Osteocyte (in vitro differentiated cells): ENCODE data around the gene DHTKD1. TPM values are rescaled to one million over a fixed set of nuclear protein-coding genes. Genes with fewer than 3 reads are reported as not detected.

Source experiments
- DNase-seq: peaks from one replicate; pipeline ENCODE4 v3.0.0; 2021; ENCODE audit warnings: mixed read lengths; ENCODE audit not compliant: unreplicated experiment; ENCODE audit errors: extremely low spot score
- H3K27ac Mint-ChIP-seq: one replicate; pipeline ENCODE4 v1.8.0; 2021; ENCODE audit warnings: mild to moderate bottlenecking, mixed read lengths; ENCODE audit not compliant: unreplicated experiment
- H3K27me3 Mint-ChIP-seq: one replicate; pipeline ENCODE4 v1.8.0; 2021; ENCODE audit warnings: mixed read lengths; ENCODE audit not compliant: unreplicated experiment
- H3K36me3 Mint-ChIP-seq: one replicate; pipeline ENCODE4 v1.8.0; 2021; ENCODE audit warnings: mixed read lengths; ENCODE audit not compliant: unreplicated experiment
- H3K4me1 Mint-ChIP-seq: one replicate; pipeline ENCODE4 v1.8.0; 2021; ENCODE audit warnings: mixed read lengths; ENCODE audit not compliant: unreplicated experiment
- H3K4me3 Mint-ChIP-seq: one replicate; pipeline ENCODE4 v1.8.0; 2021; ENCODE audit warnings: mild to moderate bottlenecking, moderate library complexity, mixed read lengths; ENCODE audit not compliant: unreplicated experiment
- H3K9me3 Mint-ChIP-seq: one replicate; pipeline ENCODE4 v1.8.0; 2021; ENCODE audit warnings: mixed read lengths; ENCODE audit not compliant: unreplicated experiment
- total RNA-seq: library from RNA; stranded (reverse); gene quantifications from 2 replicates; pipeline ENCODE4 v1.2.1, GENCODE V29; 2021
- TF ChIP-seq, protein P1 (sequence below): fragments of 200-600 bp; sonication (generic); IDR thresholded peaks from 2 replicates; pipeline ENCODE4 v1.5.0; 2021; ENCODE audit warnings: antibody characterized with exemption, mild to moderate bottlenecking, moderate library complexity

The DHTKD1 gene
- total RNA-seq, 1 donor from 2014 or later: 18.9 TPM

GRCh38 chr10:12042409-12042796 is 26.4 kb upstream of the DHTKD1 start:
- peaks cover 28% of the 10 kb centered on the region for H3K4me1 Mint-ChIP-seq
- peaks cover 4% of the 10 kb centered on the region for H3K9me3 Mint-ChIP-seq
- H3K27me3 Mint-ChIP-seq: peaks cover 6% of the 10 kb centered on the region
- TF ChIP-seq, protein P1, sequence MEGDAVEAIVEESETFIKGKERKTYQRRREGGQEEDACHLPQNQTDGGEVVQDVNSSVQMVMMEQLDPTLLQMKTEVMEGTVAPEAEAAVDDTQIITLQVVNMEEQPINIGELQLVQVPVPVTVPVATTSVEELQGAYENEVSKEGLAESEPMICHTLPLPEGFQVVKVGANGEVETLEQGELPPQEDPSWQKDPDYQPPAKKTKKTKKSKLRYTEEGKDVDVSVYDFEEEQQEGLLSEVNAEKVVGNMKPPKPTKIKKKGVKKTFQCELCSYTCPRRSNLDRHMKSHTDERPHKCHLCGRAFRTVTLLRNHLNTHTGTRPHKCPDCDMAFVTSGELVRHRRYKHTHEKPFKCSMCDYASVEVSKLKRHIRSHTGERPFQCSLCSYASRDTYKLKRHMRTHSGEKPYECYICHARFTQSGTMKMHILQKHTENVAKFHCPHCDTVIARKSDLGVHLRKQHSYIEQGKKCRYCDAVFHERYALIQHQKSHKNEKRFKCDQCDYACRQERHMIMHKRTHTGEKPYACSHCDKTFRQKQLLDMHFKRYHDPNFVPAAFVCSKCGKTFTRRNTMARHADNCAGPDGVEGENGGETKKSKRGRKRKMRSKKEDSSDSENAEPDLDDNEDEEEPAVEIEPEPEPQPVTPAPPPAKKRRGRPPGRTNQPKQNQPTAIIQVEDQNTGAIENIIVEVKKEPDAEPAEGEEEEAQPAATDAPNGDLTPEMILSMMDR: no peak
- H3K27ac Mint-ChIP-seq: peak overlapping the region; percentile 100
- H3K36me3 Mint-ChIP-seq: no peaks in the 10 kb centered on the region
- H3K4me3 Mint-ChIP-seq: peak overlapping the region; percentile 81
- peak; percentile 87 for DNase-seq

GRCh38 chr10:12042797-12043651 is 25.7 kb upstream of the DHTKD1 start, which contains the start of gene UPF2:
TSS of gene UPF2 (minus strand) at chr10:12042809. CDS start at chr10:12035423, 7,386 bp downstream.
- peaks cover 28% of the 10 kb centered on the region for H3K4me1 Mint-ChIP-seq
- peak within 1 kb of the TSS; percentile 81 for H3K4me3 Mint-ChIP-seq
- peaks cover 4% of the 10 kb centered on the region for H3K9me3 Mint-ChIP-seq
- H3K27ac Mint-ChIP-seq: peak within 1 kb of the TSS; percentile 100
- H3K36me3 Mint-ChIP-seq: no peaks in the 10 kb centered on the region
- peak; percentile 100 for DNase-seq
- H3K27me3 Mint-ChIP-seq: peaks cover 10% of the 10 kb centered on the region
- TF ChIP-seq, protein P1: no peak

DNA sequence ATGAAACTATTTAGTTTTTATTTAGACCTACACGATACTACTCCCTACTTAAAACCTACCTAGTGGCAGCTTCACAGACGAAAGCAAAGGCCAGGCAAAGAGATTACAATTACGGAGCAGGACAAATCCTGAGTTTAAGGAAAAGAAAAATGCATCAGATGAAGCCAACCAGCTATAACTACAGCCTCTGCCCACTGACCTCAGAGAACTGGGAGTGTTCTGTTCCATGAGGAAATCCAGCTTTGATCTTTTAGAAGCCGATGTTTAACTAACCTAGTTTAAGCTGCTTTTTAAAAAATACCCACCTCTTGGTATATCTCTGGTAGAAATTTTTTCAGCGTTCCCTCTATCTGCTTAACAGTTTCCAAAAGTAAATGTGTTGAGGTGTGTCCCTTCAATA is 23.2 kb upstream of the DHTKD1 start:
- peaks cover 4% of the 10 kb centered on the region for H3K9me3 Mint-ChIP-seq
- no peak overlapping the region for H3K27ac Mint-ChIP-seq
- no peaks in the 10 kb centered on the region for H3K36me3 Mint-ChIP-seq
- DNase-seq: no peak
- peaks cover 21% of the 10 kb centered on the region for H3K27me3 Mint-ChIP-seq
- TF ChIP-seq, protein P1: no peak
- no peak overlapping the region for H3K4me3 Mint-ChIP-seq
- H3K4me1 Mint-ChIP-seq: peaks cover 17% of the 10 kb centered on the region

DNA sequence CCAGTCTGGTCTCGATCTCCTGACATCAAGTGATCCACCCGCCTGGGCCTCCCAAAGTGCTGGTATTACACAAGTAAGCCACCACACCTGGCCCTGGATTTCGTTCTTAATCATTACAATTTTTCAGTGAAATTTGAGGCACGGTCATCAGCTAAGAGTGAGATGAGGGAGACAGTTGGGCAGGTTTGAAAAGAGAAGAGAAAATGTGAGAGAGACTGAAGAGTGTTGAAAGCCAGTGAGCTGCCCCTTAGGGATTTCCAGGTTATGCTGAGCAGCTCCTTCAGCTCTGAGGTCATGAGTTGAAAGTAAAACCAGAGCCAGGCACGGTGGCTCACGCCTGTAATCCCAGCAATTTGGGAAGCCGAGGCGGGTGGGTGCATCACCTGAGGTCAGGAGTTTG is 20.2 kb upstream of the DHTKD1 start:
- no peak overlapping the region for H3K4me3 Mint-ChIP-seq
- H3K36me3 Mint-ChIP-seq: no peaks in the 10 kb centered on the region
- peaks cover 21% of the 10 kb centered on the region for H3K27me3 Mint-ChIP-seq
- TF ChIP-seq, protein P1: no peak
- no peak for DNase-seq
- peaks cover 2% of the 10 kb centered on the region for H3K4me1 Mint-ChIP-seq
- no peaks in the 10 kb centered on the region for H3K9me3 Mint-ChIP-seq
- H3K27ac Mint-ChIP-seq: no peak overlapping the region

DNA sequence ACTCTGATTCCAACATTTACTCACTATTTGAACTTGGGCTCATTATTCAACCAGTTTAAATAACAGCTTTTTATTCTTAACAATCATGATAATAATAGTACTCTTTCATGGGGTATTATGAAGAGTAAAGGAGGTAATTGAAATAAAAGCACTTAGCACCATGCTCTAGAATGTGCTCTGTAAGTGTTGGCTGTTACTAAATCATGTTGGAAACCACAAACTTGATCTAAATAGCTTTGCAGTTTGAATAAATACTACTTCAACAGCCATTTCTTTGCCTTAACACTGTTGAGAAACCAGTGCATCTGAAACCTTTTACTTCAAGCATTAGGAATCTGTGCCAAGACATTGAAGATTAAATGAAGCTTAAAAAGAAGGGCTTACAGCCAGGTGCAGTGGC is 18.2 kb upstream of the DHTKD1 start:
- H3K27ac Mint-ChIP-seq: no peak overlapping the region
- H3K4me3 Mint-ChIP-seq: no peak overlapping the region
- H3K9me3 Mint-ChIP-seq: no peaks in the 10 kb centered on the region
- no peak for DNase-seq
- no peaks in the 10 kb centered on the region for H3K4me1 Mint-ChIP-seq
- H3K36me3 Mint-ChIP-seq: no peaks in the 10 kb centered on the region
- peaks cover 21% of the 10 kb centered on the region for H3K27me3 Mint-ChIP-seq
- TF ChIP-seq, protein P1: no peak
